ENCODE results near the gene TMEM43.

- TF ChIP-seq MXD3 (CRISPR knock-in tag; IDR thresholded peaks at IDR 0.05) (no peak), KAT8 (CRISPR knock-in tag; IDR thresholded peaks at IDR 0.05) (no peak), ZFP1 (CRISPR knock-in tag; IDR thresholded peaks at IDR 0.05) (no peak), ZNF496 (CRISPR knock-in tag; IDR thresholded peaks at IDR 0.05; ENCODE audit: insufficient replicate concordance) (no peak), RFX5 (IDR thresholded peaks at IDR 0.05; ENCODE audit: low read depth, low read length) (no peak), EZH2 (conservative IDR thresholded peaks at IDR 0.05; ENCODE audit: low read depth, low read length) (no peak), NFYB (CRISPR knock-in tag; IDR thresholded peaks at IDR 0.05) (no peak), ATF7 (IDR thresholded peaks at IDR 0.05) (no peak), ATF7 (CRISPR knock-in tag; IDR thresholded peaks at IDR 0.05) (no peak), CAMTA2 (CRISPR knock-in tag; IDR thresholded peaks at IDR 0.05; ENCODE audit: borderline replicate concordance) (no peak), CTCF (CRISPR knock-in tag; IDR thresholded peaks at IDR 0.05) (no peak), ZNF362 (CRISPR knock-in tag; IDR thresholded peaks at IDR 0.05; ENCODE audit: borderline replicate concordance) (no peak)
- TF ChIP-seq, protein P1, sequence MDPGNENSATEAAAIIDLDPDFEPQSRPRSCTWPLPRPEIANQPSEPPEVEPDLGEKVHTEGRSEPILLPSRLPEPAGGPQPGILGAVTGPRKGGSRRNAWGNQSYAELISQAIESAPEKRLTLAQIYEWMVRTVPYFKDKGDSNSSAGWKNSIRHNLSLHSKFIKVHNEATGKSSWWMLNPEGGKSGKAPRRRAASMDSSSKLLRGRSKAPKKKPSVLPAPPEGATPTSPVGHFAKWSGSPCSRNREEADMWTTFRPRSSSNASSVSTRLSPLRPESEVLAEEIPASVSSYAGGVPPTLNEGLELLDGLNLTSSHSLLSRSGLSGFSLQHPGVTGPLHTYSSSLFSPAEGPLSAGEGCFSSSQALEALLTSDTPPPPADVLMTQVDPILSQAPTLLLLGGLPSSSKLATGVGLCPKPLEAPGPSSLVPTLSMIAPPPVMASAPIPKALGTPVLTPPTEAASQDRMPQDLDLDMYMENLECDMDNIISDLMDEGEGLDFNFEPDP (CRISPR knock-in tag; conservative IDR thresholded peaks at IDR 0.05): no peak
- TF ChIP-seq, protein P2, sequence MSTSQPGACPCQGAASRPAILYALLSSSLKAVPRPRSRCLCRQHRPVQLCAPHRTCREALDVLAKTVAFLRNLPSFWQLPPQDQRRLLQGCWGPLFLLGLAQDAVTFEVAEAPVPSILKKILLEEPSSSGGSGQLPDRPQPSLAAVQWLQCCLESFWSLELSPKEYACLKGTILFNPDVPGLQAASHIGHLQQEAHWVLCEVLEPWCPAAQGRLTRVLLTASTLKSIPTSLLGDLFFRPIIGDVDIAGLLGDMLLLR (CRISPR knock-in tag; IDR thresholded peaks at IDR 0.05): no peak
Observed at GRCh38 chr3:14156201-14156600, 31.3 kb downstream of the TMEM43 start.
